Sigmoid colon (tissue), 4 donors: ENCODE measurements around the gene C1QL2.

Experiments used
- CTCF ChIP-seq, 4 experiments: fragments of 450-650 bp in 3 of 4; fragments of 200-600 bp in 1 of 4; IDR thresholded peaks; one replicate each; pipeline ENCODE4 v1.5.1; 2016 to 2019; ENCODE audit warnings: antibody characterized with exemption in 4 of 4, mild to moderate bottlenecking in 3 of 4, moderate library complexity in 2 of 4
- EP300 ChIP-seq, 4 donors: sonication (generic); formaldehyde crosslinking; IDR thresholded peaks; one replicate each; pipeline ENCODE4 v1.6.1; 2017; ENCODE audit warnings: antibody characterized with exemption in 4 of 4
- POLR2A ChIP-seq, 2 donors: fragments of 450-650 bp; IDR thresholded peaks; one replicate each; pipeline ENCODE4 v1.6.1; 2016; ENCODE audit warnings: antibody characterized with exemption in 2 of 2, mild to moderate bottlenecking in 2 of 2, moderate library complexity in 2 of 2

- TF ChIP-seq POLR2A (IDR thresholded peaks at IDR 0.05): no peak
- TF ChIP-seq CTCF (IDR thresholded peaks at IDR 0.05): no peak
- TF ChIP-seq EP300 (IDR thresholded peaks at IDR 0.05): no peak
Observed at GRCh38 chr2:119197529-119198239, 39.1 kb upstream of the C1QL2 start.
